AG10803 (cell line): ENCODE data around the gene CPNE5.

Experiments used
- DNase-seq: peaks from one replicate; pipeline ENCODE4 v3.0.0; 2010; ENCODE audit warnings: low read depth
- H3K4me3 ChIP-seq: 2 replicates; pipeline ENCODE4 v1.5.1; 2011; ENCODE audit warnings: mild to moderate bottlenecking, low read length, control low read depth
- CTCF ChIP-seq: conservative IDR thresholded peaks from 2 replicates; pipeline ENCODE4 v1.5.1; 2011; ENCODE audit warnings: mild to moderate bottlenecking, low read length, control low read depth, inconsistent platforms

The CPNE5 gene

GRCh38 chr6:36769676-36770499 is 69.4 kb downstream of the CPNE5 start:
- no peak overlapping the region for H3K4me3 ChIP-seq
- no peak for TF ChIP-seq CTCF
- peak; percentile 75 for DNase-seq

GRCh38 chr6:36769183-36769675 is 70.0 kb downstream of the CPNE5 start:
- no peak for DNase-seq
- no peak overlapping the region for H3K4me3 ChIP-seq
- no peak for TF ChIP-seq CTCF

GRCh38 chr6:36766399-36766945 is 72.8 kb downstream of the CPNE5 start:
- no peak for DNase-seq
- H3K4me3 ChIP-seq: no peak overlapping the region
- TF ChIP-seq CTCF: no peak

GRCh38 chr6:36765594-36766398 is 73.4 kb downstream of the CPNE5 start:
- no peak overlapping the region for H3K4me3 ChIP-seq
- peak; percentile 79 for DNase-seq
- peak; percentile 96 for TF ChIP-seq CTCF

GRCh38 chr6:36765190-36765589 is 74.1 kb downstream of the CPNE5 start:
- TF ChIP-seq CTCF: no peak
- no peak overlapping the region for H3K4me3 ChIP-seq
- DNase-seq: no peak

- H3K4me3 ChIP-seq: no peak overlapping the region
- no peak for DNase-seq
- no peak for TF ChIP-seq CTCF
These were observed 77.1 kb downstream of the CPNE5 start for GRCh38 chr6:36762123-36762522.
